IMR-90 (cell line): Measurements from ENCODE around the gene OLFM4.

Source experiments
- FOS ChIP-seq: fragments of 150-350 bp; IDR thresholded peaks from 2 replicates; pipeline ENCODE4 v1.6.1; 2016; ENCODE audit warnings: low read depth, low read length
- MAZ ChIP-seq: IDR thresholded peaks from 2 replicates; pipeline ENCODE4 v1.6.1; 2012; ENCODE audit warnings: low read depth, mild to moderate bottlenecking, low read length, improper control_type of control experiment, moderate library complexity, borderline replicate concordance
- POLR2A ChIP-seq: IDR thresholded peaks from 2 replicates; pipeline ENCODE4 v1.6.1; 2012; ENCODE audit warnings: mild to moderate bottlenecking, low read depth, low read length
- TF ChIP-seq, protein P1 (sequence below): fragments of 150-350 bp; IDR thresholded peaks from 2 replicates; pipeline ENCODE4 v1.6.1; 2017; ENCODE audit warnings: mild to moderate bottlenecking, antibody characterized with exemption, low read length, low read depth
- TF ChIP-seq, protein P2 (sequence below): conservative IDR thresholded peaks from 2 replicates; pipeline ENCODE4 v1.5.1; 2012; ENCODE audit warnings: mild to moderate bottlenecking, low read depth, low read length, improper control_type of control experiment

DNA sequence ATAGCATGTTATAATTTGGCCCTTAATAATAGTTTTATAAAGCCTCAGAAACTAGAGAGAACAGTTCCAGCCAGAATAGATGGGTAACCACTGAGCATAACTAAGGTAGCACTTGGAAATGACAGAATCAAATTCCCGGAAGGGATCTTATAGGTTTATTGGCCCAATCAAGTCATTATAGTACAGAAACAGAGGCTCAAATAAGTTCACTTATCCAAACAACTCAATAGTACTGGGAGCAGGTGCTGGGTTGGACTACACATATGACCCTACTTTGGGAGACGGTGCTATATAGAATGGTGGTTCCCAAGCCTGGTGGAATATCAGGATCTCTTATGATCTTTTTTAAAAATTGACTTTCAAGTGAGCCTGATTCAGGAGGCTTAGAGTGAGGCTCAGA, 32.7 kb upstream of the OLFM4 start:
- TF ChIP-seq, protein P1, sequence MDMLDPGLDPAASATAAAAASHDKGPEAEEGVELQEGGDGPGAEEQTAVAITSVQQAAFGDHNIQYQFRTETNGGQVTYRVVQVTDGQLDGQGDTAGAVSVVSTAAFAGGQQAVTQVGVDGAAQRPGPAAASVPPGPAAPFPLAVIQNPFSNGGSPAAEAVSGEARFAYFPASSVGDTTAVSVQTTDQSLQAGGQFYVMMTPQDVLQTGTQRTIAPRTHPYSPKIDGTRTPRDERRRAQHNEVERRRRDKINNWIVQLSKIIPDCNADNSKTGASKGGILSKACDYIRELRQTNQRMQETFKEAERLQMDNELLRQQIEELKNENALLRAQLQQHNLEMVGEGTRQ = no peak
- TF ChIP-seq POLR2A (no peak), FOS (no peak), MAZ (no peak)
- TF ChIP-seq, protein P2, sequence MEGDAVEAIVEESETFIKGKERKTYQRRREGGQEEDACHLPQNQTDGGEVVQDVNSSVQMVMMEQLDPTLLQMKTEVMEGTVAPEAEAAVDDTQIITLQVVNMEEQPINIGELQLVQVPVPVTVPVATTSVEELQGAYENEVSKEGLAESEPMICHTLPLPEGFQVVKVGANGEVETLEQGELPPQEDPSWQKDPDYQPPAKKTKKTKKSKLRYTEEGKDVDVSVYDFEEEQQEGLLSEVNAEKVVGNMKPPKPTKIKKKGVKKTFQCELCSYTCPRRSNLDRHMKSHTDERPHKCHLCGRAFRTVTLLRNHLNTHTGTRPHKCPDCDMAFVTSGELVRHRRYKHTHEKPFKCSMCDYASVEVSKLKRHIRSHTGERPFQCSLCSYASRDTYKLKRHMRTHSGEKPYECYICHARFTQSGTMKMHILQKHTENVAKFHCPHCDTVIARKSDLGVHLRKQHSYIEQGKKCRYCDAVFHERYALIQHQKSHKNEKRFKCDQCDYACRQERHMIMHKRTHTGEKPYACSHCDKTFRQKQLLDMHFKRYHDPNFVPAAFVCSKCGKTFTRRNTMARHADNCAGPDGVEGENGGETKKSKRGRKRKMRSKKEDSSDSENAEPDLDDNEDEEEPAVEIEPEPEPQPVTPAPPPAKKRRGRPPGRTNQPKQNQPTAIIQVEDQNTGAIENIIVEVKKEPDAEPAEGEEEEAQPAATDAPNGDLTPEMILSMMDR = no peak
